Activated CD8-positive, alpha-beta memory T cell treated with anti-CD3 and anti-CD28 coated beads, Interleukin-2, amount 50 U/mL, for 24 hours (primary cell): ENCODE results near the gene ITGA8.
"Not testable (repeated sequence)": the region's sequence is repeated elsewhere in the genome, so short reads cannot be mapped to it uniquely, and the experiment has no call there.

Experiments used
- DNase-seq: peaks from one replicate; pipeline ENCODE4 v3.0.0-alpha.2; 2020; ENCODE audit errors: extremely low read depth

ITGA8 gene

DNA sequence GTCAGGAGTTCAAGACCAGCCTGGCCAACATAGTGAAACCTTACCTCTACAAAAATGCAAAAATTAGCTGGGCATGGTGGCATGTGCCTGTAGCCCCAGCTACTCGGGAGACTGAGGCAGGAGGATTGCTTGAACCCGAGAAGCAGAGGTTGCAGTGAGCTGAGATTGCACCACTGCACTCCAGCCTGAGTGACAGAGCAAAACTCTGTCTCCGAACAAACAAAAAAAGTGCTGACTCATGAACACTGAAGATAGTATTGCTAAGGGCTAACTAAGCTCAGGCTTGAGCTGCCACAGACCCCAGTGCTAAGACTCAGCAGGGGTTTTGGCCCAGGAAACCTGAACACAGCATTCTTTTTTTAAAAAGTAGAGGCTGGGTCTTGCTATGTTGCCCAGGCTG lies 162.6 kb downstream of the ITGA8 start:
- DNase-seq, result not testable (repeated sequence)

DNA sequence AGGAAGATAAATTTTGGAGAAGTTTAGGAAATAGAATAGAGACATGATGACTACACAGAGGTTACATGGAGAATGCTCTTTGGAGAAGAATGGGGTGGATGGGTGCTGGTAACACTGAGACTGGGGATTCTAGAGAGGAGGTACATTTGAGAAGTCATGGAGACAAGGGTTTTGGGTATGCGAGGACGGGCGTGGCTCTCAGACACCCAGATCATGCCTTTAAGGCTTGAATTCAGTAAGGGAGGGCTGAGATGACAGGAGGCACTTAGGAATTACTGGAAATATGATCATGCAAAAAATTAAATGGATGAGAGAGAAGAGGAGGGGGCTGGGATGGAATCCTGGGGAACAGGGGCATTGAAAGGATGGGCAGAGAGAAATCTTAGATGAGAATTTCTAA lies 168.8 kb downstream of the ITGA8 start:
- no peak for DNase-seq

DNA sequence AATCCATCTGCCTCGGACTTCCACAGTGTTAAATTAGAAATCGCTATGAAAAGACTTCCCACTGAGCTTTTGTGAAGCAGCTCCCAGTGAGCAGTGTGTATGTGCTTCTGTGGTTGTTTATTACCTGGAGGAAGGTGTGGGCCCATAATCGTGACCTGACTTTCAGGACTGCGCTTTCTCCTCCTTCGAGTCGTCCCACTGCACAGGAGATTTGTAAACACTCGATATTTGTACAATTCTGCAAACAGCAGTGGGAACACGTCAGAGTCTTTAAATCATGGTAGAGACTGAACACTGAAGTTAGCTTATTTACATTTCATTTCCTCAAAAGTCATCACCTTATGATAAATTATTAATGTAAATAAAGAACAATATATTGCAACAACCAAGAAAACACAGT lies 171.4 kb downstream of the ITGA8 start:
- no peak for DNase-seq

DNA sequence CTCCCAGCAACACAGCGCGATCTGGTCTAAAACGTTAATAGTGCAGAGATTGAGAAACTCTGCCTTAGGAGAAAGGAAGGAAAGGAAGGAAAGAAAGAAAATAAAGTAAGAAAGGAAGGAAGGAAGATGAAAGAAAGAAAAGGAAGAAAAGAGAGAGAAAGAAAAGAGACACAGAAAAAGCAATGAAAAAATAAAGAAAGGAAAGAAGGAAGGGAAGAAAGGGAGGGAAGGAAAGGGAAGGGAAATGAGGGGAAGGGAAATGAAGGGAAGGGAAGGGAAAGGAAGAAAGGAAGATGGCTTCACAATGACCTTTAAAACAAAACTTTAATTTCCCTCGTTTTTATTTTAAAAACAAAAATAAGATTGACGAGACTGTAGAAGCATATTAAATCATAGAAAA lies 173.1 kb downstream of the ITGA8 start:
- DNase-seq, result no peak

DNA sequence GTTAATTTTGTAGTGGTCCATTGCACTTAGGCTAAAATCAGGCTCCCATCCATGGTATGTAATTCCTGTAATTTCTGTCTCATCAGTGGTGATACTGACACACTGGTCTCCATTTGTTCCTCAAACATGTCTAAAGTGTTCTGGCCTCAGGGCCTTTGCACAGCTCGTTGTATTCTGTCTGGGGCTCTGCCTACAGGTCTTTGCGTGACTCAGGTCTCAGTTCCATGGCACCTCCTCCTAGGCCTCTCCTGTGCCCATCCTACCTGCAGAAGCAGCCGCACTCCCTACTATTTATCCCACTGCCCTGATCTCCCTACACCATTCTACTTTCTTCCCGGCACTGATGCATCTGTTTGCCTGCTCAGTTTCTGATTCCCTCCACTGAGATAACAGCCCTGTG lies 173.8 kb downstream of the ITGA8 start:
- DNase-seq, result no peak

DNA sequence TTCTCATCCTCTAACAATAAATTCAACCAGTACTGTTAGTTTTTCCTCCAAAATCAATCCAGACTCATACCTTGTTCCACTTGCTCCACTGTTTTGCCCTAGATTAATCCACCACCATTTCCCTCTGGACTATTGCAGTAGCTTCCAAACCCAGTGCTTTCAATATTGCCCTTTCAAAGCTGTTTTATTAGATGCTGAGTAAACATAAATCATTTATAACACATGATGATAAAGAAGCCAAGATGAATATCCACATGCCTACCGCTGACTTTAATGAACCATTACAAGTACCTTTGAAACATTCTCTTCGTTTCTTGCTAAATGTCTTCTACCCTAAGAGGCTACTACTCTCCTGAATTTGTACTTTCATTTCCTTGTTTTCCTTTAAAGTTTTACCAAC lies 174.5 kb downstream of the ITGA8 start:
- DNase-seq, result no peak

DNA sequence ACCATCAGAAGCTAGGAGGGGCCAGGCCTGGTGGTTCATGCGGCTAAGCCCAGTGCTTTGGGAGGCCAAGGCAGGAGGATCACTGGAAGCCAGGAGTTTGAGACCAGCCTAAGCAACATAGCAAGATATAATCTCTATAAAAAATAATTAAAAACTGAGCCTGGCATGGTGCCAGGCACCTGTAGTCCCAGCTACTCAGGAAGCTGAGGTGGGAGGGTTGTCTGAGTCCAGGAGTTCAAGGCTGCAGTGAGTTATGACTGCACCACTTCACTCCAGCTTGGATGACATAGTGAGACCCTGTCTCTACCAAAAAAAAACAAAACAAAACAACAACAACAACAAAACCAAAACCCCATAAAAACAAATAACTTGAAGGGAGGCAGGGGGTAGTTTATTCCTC lies 175.7 kb downstream of the ITGA8 start:
- no peak for DNase-seq

DNA sequence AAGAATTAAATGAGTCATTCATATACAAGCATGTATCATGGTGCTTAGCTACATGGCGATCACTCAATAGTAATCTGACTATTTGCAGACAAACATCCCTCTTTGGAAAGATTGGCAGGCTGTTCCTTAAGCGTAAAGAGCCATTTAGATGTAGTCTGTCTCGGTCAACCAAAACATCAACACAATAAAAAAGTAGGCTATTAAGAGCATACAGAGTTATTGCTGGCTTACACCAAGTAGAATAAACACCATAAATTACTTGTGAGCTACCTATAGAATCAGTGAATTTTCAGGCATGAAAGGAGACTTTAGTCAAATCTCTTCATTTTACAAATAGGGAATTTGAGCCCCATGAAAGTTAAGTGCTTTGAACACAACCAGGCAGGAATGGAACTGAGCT lies 176.9 kb downstream of the ITGA8 start:
- DNase-seq, result no peak

DNA sequence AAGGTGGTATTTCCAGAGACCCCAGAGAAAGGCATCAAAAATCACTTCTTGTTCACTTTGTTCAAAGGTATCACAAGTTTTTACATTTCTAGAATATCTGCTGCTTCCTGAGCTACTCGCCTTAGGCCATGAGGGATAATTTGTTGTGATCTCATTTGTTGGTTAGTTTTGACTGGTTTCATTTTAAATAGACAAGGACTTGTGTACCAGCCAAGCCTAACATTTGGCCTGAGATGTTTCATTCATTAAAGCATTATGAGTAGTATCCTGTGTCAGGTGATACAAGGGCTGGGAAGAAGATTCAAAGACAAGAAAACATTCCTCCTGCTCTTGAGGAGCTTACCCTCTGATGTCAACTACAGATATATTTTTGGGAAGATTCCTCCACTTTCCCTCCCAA lies 178.3 kb downstream of the ITGA8 start:
- no peak for DNase-seq

DNA sequence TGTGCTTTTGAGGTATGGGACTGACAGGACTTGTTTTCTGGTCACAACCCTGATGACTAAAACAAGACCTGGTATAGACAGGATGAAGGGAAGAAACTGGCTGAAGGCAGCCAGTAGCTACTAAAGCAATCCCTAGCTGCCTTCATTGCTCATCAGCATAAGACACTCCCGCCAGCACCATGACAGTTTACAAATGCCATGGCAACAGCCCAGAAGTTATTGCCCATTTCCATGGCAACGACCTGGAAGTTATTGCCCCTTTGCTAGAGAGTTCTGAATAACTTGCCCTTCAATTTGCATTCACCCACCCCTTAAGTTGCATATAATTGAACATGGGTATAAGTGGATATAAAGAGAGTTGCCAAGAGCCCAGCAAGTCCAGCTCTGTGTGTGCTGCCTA lies 179.0 kb downstream of the ITGA8 start:
- no peak for DNase-seq

DNA sequence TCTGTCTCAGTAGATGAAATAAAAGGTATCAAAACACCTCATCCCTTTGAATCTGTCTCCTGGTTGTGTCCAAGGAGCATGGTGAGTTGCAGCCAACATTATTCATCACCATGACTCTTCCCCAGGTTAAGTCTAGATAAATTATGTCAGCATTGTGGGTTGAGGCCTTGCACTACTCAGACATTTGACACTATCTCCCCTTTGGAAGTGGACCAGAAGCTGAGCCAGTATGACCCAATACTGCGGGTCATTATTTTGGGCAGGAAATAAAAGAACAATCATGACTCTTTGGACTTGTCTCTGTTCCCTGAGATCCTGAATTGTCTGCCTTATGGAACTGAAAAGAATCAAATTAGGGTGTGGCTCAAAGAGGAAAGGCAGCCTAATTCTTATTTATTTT lies 180.5 kb downstream of the ITGA8 start:
- DNase-seq, result no peak

DNA sequence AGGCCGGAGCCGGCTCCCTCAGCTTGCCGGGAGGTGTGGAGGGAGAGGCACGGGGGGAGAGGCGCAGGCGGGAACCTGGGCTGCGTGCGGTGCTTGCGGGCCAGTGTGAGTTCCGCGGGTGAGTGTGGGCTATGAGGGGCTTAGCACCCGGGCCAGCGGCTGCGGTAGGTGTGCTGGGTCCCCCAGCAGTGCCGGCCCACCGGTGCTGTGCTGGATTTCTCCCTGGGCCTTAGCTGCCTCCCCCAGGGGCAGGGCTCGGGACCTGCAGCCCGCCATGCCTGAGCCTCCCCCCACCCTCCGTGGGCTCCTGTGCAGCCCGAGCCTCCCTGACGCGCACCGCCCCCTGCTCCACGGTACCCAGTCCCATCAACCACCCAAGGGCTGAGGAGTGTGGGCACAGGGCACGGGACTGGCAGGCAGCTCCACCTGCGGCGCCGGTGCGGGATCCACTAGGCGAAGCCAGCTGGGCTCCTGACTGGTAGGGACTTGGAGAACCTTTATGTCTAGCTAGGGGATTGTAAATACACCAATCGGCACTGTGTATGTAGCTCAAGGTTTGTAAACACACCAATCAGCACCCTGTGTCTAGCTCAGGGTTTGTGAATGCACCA lies 184.7 kb downstream of the ITGA8 start:
- not testable (repeated sequence) for DNase-seq

DNA sequence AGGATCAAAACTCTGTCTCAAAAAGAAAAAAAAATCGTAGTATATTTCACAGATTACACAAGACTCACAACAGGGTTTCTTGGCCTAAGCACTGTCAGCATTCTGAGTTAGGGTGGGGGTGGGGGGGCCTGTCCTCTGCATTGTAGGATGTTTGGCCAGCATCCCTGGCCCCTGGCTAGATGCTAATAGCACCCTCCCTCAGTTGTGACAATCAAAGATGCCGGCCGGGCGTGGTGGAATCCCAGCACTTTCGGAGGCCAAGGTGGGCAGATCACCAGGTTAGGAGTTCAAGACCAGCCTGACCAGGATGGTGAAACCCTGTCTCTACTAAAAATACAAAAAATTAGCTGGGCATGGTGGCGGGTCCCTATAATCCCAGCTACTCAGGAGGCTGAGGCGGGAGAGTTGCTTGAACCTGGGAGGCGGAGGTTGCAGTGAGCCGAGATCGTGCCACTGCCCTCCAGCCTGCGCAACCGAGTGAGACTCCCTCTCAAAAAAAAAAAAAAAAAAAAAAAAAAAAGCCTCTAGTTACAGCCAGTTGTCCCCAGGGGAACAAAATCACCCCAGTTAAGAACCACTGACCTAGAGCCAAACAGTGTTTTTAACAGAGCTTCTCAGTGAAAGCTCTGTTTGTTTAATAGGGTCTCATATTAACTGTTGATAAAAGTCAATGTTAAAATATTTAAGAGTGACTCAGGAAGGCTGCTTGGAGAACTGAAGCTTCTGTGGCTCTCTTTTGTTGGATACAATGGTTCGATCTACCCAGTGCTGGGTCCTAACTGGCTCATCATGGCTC lies 187.6 kb downstream of the ITGA8 start:
- DNase-seq, result no peak

DNA sequence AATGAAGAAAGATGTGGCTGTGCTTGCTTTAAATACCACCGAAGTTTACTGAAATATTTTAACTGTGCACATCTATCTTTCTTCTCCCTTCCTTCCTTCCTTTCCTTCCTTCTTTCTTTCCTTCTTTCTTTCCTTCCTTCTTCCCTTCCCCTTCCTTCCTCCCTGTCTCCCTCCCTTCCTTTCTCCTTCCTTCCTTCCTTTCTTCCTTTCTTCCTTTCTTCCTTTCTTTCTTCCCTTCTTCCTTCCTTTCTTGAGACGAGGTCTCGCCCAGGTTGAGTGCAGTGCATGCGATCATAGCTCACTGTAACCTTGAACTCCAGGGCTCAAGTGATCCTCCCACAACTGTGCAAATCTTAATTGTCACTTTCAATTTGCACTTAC lies 190.9 kb downstream of the ITGA8 start:
- no peak for DNase-seq

DNA sequence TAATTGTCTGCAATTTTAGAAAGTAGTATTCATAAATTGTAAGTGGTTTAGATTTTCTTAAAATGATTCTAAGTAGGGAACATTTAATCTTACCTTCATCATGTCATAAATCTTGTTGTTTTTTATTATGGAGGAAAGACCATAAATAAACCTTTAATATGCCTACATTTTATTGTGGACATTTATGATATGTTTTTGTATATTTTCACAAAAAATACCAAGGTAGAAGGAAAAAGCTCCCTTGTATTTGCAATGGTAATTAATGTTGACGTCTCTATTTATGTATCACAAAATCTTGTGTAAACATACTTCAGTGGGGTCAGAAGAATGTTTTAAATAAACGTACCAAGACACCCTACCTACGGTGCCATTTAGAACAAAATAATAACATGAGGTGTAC lies 193.0 kb downstream of the ITGA8 start:
- no peak for DNase-seq

DNA sequence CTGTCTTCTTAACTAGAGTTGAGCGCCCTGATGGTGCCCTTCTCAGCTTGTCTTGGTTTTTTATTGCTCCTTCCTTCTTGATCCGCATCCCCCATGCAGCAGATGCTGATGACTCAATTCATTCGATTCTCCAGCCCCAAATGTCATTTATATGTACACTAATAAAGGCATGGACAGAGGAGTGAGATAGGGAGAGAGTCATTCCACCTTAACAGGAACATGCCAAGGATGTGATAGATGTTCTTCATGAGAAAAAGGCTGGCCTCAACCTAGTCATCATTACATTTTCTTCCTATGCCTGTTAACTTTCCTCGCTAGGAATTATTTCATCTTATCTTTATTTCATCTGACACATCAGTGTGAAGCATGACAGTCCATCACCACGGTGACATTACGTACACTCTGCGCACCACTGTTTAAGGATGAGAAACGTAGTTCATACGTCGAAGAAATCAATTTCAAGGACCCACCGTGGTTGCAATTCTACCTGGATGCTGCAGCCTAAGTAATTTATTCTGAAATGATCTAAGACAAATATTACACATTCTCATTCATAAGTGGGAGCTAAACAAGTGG lies 198.3 kb downstream of the ITGA8 start:
- DNase-seq, result no peak

DNA sequence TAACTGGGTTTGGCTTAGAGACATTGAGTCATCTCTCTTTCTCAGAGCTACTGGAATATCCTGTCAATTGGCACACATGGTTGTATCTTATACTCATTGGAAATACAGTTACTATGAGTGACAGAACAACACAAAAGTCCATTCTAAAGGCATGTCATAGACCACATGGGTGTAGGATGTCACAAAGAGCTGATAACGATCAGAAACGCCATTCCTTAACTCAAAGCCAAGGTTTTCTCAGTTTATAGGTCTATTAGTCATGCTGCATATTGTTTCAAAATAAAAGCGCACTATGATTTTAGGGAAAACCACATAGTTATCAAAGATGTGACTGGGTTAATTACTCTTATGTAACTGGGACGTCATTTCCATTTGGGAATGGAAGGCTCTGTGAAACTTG lies 201.5 kb downstream of the ITGA8 start:
- no peak for DNase-seq

DNA sequence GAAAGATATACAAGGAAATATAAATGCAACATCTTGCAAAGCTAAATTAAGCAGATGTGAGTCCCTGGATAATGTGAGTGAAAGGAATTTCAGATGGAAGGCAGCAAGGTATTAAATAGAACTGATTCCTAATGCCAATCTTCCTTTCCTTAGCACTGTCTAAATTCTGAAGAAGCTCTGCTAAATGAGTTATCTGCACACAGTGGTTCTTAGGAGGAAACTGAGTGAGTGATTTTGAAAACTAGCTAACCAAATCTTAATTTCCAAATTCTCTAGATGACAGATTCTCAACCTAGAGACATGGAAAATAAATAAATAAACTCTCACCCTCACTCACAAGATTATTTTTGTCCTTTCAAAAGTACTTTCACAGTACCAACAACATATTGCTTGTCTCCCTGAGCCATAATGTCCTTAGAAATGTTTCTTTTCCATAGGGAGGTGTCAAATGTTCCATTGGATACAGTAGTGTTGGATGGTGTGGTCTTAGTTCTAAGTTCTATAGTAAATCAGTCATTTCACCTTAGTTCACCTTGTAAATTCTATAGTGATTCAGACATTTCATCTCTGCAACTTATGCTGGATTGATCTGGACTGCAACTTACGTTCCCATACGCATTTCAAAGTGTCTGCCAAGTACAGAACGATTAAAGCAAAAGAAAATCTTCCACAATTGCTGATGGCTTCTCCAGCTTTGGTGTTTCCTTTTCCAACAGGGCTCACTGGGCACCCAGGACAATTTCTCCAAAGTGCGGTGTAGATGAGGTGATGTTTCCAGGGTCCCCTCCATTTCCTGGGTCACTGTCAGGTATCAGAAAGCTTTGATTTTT lies 203.3 kb downstream of the ITGA8 start:
- no peak for DNase-seq

DNA sequence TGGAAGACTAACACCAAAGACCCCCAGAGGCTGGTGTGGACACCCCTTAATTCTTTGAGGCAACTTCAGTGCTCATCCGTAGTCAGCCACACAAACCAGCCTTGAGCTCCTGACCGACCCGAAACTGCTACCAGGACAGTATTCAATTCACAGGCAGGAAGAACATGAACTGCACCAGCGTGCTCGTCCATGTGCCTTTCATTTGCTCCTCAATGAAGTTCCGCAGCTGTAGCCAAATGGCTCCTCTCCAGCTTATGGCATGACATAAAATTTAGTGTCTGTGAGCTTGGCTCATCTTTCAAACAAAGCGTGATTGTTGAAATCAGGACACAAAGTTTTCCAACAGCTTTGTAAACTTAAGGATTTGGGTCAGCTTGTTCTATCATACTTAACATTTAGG lies 204.5 kb downstream of the ITGA8 start:
- DNase-seq, result no peak

DNA sequence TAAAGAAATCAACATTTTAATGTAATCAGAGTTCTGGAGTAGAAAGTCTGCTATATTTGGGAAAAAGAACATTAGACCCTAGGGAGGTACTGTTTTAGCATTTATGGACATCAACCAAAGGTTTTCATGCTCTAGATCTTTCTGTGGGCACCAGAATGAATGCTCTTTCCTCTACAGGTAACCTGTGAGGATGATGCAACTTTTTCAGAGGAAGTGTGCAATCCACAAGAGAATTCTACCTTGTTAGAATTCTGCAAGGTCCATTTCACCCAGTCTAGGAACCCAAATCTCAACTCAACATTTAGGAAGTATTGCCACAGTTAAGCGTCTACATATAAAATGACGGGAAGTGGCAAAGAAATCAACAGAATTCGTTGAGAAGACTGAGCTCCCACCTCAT lies 208.8 kb downstream of the ITGA8 start:
- no peak for DNase-seq

DNA sequence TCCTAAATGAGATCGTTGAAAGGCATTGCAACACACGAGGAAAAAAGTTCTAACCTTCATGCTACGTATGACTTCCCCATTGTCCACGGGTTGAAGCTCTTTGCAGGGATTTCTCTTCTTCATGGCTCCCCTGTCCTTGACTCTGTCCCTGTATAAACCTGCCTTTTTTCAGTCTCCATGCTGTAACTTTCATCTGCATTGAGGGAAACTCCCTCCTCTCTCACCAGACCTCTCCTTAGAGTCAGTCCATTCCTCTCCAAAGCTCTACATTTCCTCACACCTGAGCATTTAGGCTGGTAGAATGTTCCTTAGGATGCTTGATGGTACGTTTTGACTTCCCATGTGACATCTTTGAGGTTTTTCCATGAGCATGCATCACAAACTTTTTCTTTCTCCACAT lies 214.4 kb downstream of the ITGA8 start:
- DNase-seq, result no peak

DNA sequence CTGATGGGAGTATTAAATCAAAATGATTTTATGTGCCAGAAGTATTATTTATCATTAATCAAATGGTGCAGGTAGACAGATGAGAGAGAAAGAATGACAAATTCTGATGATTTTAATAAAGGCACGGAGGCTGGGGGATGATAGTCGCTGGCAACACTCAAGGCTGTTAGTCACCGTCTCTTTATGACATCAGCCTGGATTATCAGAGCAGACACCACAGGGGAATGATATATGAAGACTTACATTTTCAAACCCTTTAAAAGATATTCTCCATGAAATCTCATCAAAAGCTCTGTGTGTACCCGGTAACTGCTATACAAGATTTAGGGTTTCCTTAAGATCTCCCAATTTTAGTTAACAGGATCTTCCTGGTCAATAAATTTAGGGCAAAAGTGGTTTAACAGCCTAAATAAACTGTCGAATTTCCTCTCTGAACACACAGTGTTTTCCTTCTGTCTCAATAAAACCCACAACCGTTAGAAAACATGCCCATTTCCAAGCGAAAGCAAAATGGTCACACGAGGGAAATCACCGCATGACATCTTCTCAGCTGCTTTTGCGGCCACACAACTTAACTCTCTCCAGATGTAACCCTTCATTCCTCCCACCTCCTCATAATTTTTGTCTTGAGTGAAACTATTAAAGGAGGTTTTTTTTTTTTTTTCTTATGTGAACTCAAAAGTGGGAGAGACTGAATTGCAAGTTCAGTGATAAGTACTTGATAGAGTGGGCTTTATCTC lies 215.5 kb downstream of the ITGA8 start:
- no peak for DNase-seq
